Sigmoid colon (tissue), 7 donors: ENCODE measurements around the gene NR2C1. TPM values are rescaled to one million over a fixed set of nuclear protein-coding genes. Genes with fewer than 3 reads are reported as not detected.

Experiments
- DNase-seq: peaks from one replicate; pipeline ENCODE4 v3.0.0-alpha.2; 2019
- H3K27ac ChIP-seq, 4 donors: fragments of 200-600 bp; sonication (generic); one replicate each; pipeline ENCODE4 v1.5.1; 2016 to 2019; ENCODE audit warnings: mild to moderate bottlenecking in 1 of 4
- H3K27me3 ChIP-seq, 3 donors: fragments of 200-600 bp; sonication (generic); one replicate each; pipeline ENCODE4 v1.5.1; 2019; ENCODE audit warnings: mild to moderate bottlenecking in 1 of 3
- H3K36me3 ChIP-seq, 4 donors: fragments of 200-600 bp; sonication (generic); one replicate each; pipeline ENCODE4 v1.5.1; 2016 to 2019
- H3K4me1 ChIP-seq, 4 donors: fragments of 200-600 bp; sonication (generic); one replicate each; pipeline ENCODE4 v1.5.1; 2017 to 2019
- H3K4me3 ChIP-seq, 4 donors: fragments of 200-600 bp; sonication (generic); one replicate each; pipeline ENCODE4 v1.5.1; 2017 to 2019; ENCODE audit warnings: mild to moderate bottlenecking in 2 of 4, moderate library complexity in 1 of 4
- H3K9me3 ChIP-seq, 4 donors: fragments of 200-600 bp in 3 of 4; sonication (generic) in 3 of 4; one replicate each; pipeline versions ENCODE4 v1.5.1 to v1.6.1; 2013 to 2019
- CTCF ChIP-seq, 4 experiments: fragments of 450-650 bp in 3 of 4; fragments of 200-600 bp in 1 of 4; IDR thresholded peaks; one replicate each; pipeline ENCODE4 v1.5.1; 2016 to 2019; ENCODE audit warnings: antibody characterized with exemption in 4 of 4, mild to moderate bottlenecking in 3 of 4, moderate library complexity in 2 of 4
- EP300 ChIP-seq, 4 donors: sonication (generic); formaldehyde crosslinking; IDR thresholded peaks; one replicate each; pipeline ENCODE4 v1.6.1; 2017; ENCODE audit warnings: antibody characterized with exemption in 4 of 4
- POLR2A ChIP-seq, 2 donors: fragments of 450-650 bp; IDR thresholded peaks; one replicate each; pipeline ENCODE4 v1.6.1; 2016; ENCODE audit warnings: antibody characterized with exemption in 2 of 2, mild to moderate bottlenecking in 2 of 2, moderate library complexity in 2 of 2
- POLR2AphosphoS5 ChIP-seq, 4 donors: sonication (generic); formaldehyde crosslinking; IDR thresholded peaks; one replicate each; pipeline ENCODE4 v1.6.1; 2017; ENCODE audit warnings: antibody characterized with exemption in 4 of 4
- WGBS, 2 donors: extraction: QIAGEN DNeasy Blood & Tissue Kit; methylation state at CpG; one replicate each; pipeline ENCODE4 v1.1.7; 2013; 5-methylcytosine and 5-hydroxymethylcytosine counted together
- intact Hi-C: fragments of 100-400 bp; cut with DNase I; formaldehyde crosslinking; loops from one replicate; pipeline ENCODE4 v1.15.1; 2023
- polyA plus RNA-seq, 3 donors: library from polyadenylated mRNA; stranded (reverse); fragments of 200-250 nt; gene quantifications; one replicate each; pipeline ENCODE4 v1.2.3, GENCODE V29; 2013
- total RNA-seq, 4 donors: library from RNA; depleted of rRNA; stranded (reverse); fragments of >200 nt; gene quantifications; one replicate each; pipeline ENCODE4 v1.1.0, GENCODE V29; 2016
- donor health status: healthy with polysubstance abuse.
- donor health status: Bipolar disorder and iron deficiency.
- donor health status: healthy.

NR2C1 gene
- total and polyA plus RNA-seq, 7 donors = 7.8 to 78.1 (median 28.8) TPM

- intact Hi-C loops = no loop called here
These were observed 15.0 kb upstream of the NR2C1 start for GRCh38 chr12:95088379-95088778.

DNA sequence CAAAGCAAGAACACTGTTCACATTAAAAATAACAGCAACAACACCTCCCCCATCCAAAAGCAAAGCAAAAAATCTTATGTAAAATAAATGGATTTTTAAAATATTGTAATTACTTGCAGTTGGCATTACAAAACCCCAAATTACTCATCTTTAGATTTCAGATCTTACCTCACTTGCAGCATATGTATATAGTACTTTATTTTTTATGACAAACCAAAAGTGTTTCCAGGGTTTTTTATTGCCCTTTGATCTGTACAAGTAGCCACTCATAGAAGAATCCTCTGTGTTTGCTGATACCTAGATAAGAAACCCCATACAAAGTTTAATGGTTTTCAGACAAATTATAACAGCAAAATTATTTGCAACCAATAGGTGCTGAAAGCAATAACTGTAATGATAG is 12.2 kb upstream of the NR2C1 start:
- Histone ChIP-seq H3K27me3 (no peaks in the 10 kb centered on the region), H3K4me3 (no peak overlapping the region), H3K36me3 (peaks cover 0 to 27% (median 3%) of the 10 kb centered on the region in 4 donors), H3K4me1 (peaks cover 0 to 20% (median 17%) of the 10 kb centered on the region in 4 donors), H3K9me3 (no peaks in the 10 kb centered on the region), H3K27ac (peak overlapping the region in 1 of 4 donors; percentile 79)
- intact Hi-C loops = no loop called here
- DNase-seq = no peak
- TF ChIP-seq CTCF (IDR thresholded peaks at IDR 0.05) (no peak), POLR2AphosphoS5 (IDR thresholded peaks at IDR 0.05) (no peak), POLR2A (IDR thresholded peaks at IDR 0.05) (no peak), EP300 (IDR thresholded peaks at IDR 0.05) (no peak)

More at GRCh38 chr12:95088379-95088778, 15.0 kb upstream of the NR2C1 start:
- Histone ChIP-seq H3K9me3 (no peaks in the 10 kb centered on the region), H3K36me3 (peaks cover 0 to 55% (median 16%) of the 10 kb centered on the region in 4 donors), H3K4me1 (peaks cover 0 to 16% (median 14%) of the 10 kb centered on the region in 4 donors), H3K27ac (no peak overlapping the region), H3K4me3 (no peak overlapping the region), H3K27me3 (no peaks in the 10 kb centered on the region)
- 87 to 94% methylated on average over 3 of the region's 3 CpGs for WGBS, 2 donors
- TF ChIP-seq CTCF (IDR thresholded peaks at IDR 0.05) (no peak), POLR2AphosphoS5 (IDR thresholded peaks at IDR 0.05) (no peak), EP300 (IDR thresholded peaks at IDR 0.05) (no peak), POLR2A (IDR thresholded peaks at IDR 0.05) (no peak)
- DNase-seq = no peak

- H3K27me3 ChIP-seq = no peaks in the 10 kb centered on the region
- peak overlapping the region; percentile 43 to 79 (median 73) for H3K27ac ChIP-seq
- H3K4me3 ChIP-seq = no peak overlapping the region
- peaks cover 0 to 10% (median under 1%) of the 10 kb centered on the region in 4 donors for H3K36me3 ChIP-seq
- intact Hi-C loops = no loop called here
- peak; percentile 70 for DNase-seq
- no peaks in the 10 kb centered on the region for H3K9me3 ChIP-seq
- TF ChIP-seq POLR2AphosphoS5 (IDR thresholded peaks at IDR 0.05) (peak; percentile 37 to 90 (median 82)), POLR2A (IDR thresholded peaks at IDR 0.05) (no peak), EP300 (IDR thresholded peaks at IDR 0.05) (peak in 1 of 4 donors; percentile 74), CTCF (IDR thresholded peaks at IDR 0.05) (no peak)
- peaks cover 0 to 20% (median 17%) of the 10 kb centered on the region in 4 donors for H3K4me1 ChIP-seq
- WGBS, 2 donors = 10 to 39% methylated on average over 4 of the region's 4 CpGs
These were observed 10.5 kb upstream of the NR2C1 start for GRCh38 chr12:95083938-95084337.

DNA sequence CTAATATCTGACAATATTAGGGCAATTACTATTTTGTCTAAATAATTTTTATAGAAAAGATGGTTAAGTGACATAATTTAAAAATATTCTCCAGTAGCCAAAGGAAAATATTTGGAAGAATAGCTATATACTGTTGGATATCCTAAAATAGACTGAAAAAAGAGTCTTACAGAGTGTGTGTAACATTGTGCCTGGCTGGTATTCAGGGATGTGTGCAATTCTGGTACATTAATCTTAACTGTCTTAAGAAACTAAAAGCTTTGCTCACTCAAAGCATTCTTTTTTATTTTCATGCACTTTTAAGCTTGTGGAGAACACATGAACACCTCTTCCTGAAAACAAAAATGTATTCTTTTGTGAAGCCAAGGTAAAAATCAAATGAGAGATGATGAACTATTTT is 10.1 kb upstream of the NR2C1 start:
- Histone ChIP-seq H3K9me3 (no peaks in the 10 kb centered on the region), H3K4me3 (no peak overlapping the region), H3K27me3 (no peaks in the 10 kb centered on the region), H3K27ac (peak overlapping the region; percentile 43 to 79 (median 73)), H3K36me3 (peaks cover 0 to 6% (median 0%) of the 10 kb centered on the region in 4 donors), H3K4me1 (peaks cover 0 to 20% (median 17%) of the 10 kb centered on the region in 4 donors)
- DNase-seq = no peak
- intact Hi-C loops = no loop called here
- TF ChIP-seq EP300 (IDR thresholded peaks at IDR 0.05) (no peak), CTCF (IDR thresholded peaks at IDR 0.05) (no peak), POLR2A (IDR thresholded peaks at IDR 0.05) (no peak)

GRCh38 chr12:95077341-95077740 is 3.9 kb upstream of the NR2C1 start:
- no peak for DNase-seq
- 89 to 91% methylated on average over 4 of the region's 4 CpGs for WGBS, 2 donors
- Histone ChIP-seq H3K4me1 (peaks cover 0 to 18% (median 15%) of the 10 kb centered on the region in 4 donors), H3K27ac (peak overlapping the region in 1 of 4 donors; percentile 18), H3K27me3 (no peaks in the 10 kb centered on the region), H3K9me3 (no peaks in the 10 kb centered on the region), H3K4me3 (no peak overlapping the region), H3K36me3 (no peaks in the 10 kb centered on the region)
- intact Hi-C loops = no loop called here
- TF ChIP-seq POLR2AphosphoS5 (IDR thresholded peaks at IDR 0.05) (no peak), POLR2A (IDR thresholded peaks at IDR 0.05) (no peak), EP300 (IDR thresholded peaks at IDR 0.05) (no peak), CTCF (IDR thresholded peaks at IDR 0.05) (no peak)
